Astrocyte of the spinal cord (primary cell): ENCODE data around the gene CTSA.

Experiments
- DNase-seq: peaks from one replicate; pipeline ENCODE4 v3.0.0; 2011; ENCODE audit warnings: low read depth, low spot score
- H3K4me3 ChIP-seq: 2 replicates; pipeline ENCODE4 v1.5.1; 2011; ENCODE audit warnings: low read depth, mild to moderate bottlenecking, low read length, moderate library complexity
- in situ Hi-C: cut with HindIII; loops from 2 replicates; pipeline ENCODE4 v1.10.0; 2017; ENCODE audit warnings: low sequenced_read_pairs
- TF ChIP-seq, protein P1 (sequence below): IDR thresholded peaks from 2 replicates; pipeline ENCODE4 v1.5.1; 2012; ENCODE audit warnings: low read depth, mild to moderate bottlenecking, low read length, inconsistent platforms

Gene CTSA

DNA sequence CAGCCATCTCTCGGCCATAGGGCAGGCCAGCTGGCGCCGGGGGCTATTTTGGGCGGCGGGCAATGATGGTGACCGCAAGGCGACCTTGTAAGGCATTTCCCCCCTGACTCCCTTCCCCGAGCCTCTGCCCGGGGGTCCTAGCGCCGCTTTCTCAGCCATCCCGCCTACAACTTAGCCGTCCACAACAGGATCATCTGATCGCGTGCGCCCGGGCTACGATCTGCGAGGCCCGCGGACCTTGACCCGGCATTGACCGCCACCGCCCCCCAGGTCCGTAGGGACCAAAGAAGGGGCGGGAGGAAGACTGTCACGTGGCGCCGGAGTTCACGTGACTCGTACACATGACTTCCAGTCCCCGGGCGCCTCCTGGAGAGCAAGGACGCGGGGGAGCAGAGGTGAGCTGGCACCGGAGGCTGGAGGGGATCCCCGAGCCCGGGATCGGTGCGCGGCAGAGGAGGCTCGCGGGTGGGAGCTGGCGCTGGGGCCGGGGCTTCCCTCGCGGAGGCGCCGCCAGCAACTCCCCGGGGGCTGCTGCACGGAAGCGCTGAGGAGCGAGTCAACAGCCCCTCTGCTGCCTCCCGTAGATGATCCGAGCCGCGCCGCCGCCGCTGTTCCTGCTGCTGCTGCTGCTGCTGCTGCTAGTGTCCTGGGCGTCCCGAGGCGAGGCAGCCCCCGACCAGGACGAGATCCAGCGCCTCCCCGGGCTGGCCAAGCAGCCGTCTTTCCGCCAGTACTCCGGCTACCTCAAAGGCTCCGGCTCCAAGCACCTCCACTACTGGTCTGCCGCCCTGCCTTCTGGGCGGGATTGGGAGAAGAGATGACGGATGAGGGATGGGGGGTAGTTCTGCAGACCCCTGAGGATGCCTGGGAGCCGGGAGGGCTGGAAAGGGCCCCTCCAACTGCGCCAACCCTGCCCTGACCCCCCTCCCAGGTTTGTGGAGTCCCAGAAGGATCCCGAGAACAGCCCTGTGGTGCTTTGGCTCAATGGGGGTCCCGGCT, at the start of gene CTSA, which contains the start of gene NEURL2:
TSS of gene CTSA (plus strand) at position 351 of the 999 bp plus-strand sequence. CDS start at position 585, 234 bp downstream.
TSS of gene NEURL2 (minus strand) at position 224 of the 999 bp plus-strand sequence. CDS start at position 7, 217 bp downstream.
- peak; percentile 90 for DNase-seq
- in situ Hi-C loops: no loop called here
- peak within 1 kb of the TSS; percentile 80 for H3K4me3 ChIP-seq
- TF ChIP-seq, protein P1, sequence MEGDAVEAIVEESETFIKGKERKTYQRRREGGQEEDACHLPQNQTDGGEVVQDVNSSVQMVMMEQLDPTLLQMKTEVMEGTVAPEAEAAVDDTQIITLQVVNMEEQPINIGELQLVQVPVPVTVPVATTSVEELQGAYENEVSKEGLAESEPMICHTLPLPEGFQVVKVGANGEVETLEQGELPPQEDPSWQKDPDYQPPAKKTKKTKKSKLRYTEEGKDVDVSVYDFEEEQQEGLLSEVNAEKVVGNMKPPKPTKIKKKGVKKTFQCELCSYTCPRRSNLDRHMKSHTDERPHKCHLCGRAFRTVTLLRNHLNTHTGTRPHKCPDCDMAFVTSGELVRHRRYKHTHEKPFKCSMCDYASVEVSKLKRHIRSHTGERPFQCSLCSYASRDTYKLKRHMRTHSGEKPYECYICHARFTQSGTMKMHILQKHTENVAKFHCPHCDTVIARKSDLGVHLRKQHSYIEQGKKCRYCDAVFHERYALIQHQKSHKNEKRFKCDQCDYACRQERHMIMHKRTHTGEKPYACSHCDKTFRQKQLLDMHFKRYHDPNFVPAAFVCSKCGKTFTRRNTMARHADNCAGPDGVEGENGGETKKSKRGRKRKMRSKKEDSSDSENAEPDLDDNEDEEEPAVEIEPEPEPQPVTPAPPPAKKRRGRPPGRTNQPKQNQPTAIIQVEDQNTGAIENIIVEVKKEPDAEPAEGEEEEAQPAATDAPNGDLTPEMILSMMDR: no peak

DNA sequence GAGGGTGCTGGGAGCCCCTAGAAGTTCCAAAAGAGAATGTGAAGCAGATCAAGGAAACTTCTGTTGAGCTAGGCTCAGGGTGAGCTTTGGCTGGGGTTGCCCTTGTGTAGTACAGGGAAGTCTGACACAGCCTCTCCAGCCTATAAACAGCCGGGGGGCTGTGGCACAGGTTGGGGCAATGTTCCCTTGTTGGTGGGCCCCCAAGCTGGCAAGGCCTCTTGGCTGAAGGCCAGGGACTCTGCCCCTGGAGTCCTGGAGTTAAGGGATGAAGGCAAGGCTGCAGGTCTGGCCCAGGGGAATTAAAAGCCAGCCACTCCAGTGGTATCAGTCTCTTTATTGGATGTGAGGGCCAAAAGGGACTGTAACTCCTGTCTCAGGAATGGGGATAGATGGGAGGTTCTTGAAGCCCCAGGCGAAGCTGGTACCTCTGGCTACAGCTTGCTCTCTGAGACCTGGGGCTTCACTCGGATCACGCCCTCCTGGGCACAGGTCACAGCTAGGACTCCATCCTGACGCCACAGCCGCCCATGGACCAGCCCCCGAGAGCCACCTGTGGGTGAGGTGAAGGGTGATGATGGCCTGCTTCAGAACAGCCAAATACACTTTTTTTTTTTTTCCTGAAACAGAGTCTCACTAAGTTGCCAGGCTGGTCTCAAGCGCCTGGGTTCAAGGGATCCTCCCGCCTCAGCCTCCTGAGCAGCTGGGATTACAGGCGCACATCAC, 49.6 kb upstream of the CTSA start:
- H3K4me3 ChIP-seq: no peak overlapping the region
- TF ChIP-seq, protein P1: no peak
- no peak for DNase-seq
- in situ Hi-C loops: no loop called here

DNA sequence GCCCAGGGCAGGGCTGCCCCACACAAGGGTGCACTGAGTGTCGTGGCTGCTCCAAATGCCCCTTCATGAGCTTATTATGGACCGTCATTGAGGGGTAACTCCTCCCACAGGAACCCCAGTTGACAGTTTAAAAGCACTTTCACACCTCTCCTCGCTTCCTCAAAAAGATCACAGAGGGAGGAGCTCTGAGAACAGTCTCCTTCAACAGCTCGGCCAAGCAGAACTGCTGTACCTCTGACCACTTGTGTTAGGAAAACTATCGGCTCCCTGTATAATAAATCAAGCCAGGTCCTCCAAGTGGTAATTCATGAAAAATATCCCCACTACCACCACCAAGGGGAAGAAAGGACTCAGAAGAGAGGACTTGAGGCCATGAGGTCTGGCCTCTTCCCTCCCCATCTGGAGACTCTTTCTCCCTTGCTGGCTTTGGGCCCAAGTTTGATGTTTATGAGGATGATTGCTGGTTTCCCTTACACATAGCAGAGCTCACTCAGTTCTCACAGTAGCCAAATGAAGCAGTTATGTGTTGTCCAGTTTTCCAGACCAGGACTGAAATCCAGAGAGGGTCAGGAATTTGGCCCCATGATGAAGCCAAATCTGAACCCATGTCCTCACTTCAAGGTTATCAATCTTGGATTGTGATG, 48.8 kb upstream of the CTSA start:
- DNase-seq: no peak

DNA sequence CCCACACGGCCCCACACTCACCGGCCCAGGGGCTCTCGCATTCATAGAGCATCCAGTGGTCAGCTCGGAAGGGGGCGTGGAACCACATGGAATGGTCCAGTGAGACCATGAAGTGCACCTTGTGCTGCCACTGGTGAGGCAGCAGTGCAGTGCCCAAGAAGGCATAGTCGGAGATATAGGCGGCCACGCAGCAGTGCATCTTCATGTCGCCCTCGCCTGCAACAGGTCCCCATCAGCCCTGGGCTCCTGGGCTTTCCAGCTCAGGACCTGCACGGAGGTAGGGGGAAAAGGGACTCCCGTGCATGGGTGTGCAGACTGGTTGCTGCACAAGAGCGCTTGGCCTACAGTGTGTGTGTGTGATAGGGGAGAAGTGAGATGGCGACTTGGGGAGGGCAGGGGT, 47.6 kb upstream of the CTSA start:
- no peak overlapping the region for H3K4me3 ChIP-seq
- in situ Hi-C loops: no loop called here
- DNase-seq: no peak
- TF ChIP-seq, protein P1: no peak

More for the DNA sequence above, 48.8 kb upstream of the CTSA start:
- in situ Hi-C loops: no loop called here
- TF ChIP-seq, protein P1: no peak
- H3K4me3 ChIP-seq: no peak overlapping the region

DNA sequence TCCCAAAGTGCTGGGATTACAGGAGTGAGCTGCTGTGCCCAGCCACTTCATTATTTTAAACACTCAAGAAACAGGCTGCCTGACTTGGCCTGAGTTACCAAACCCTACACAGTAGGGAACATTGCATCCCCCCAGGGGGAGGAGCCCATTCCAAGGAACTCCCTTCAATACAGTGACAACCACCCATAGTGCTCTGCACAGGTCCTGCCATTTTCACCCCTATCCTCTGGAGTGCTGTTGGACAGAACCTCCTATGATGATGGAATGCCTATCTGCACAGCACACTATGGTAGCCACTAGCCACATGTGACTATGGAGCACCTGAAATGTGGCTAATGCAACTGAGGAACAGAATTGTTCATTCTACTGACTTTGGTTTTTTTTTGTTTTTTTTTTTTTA, 45.7 kb upstream of the CTSA start:
- in situ Hi-C loops: no loop called here
- TF ChIP-seq, protein P1: no peak
- H3K4me3 ChIP-seq: no peak overlapping the region
- no peak for DNase-seq

DNA sequence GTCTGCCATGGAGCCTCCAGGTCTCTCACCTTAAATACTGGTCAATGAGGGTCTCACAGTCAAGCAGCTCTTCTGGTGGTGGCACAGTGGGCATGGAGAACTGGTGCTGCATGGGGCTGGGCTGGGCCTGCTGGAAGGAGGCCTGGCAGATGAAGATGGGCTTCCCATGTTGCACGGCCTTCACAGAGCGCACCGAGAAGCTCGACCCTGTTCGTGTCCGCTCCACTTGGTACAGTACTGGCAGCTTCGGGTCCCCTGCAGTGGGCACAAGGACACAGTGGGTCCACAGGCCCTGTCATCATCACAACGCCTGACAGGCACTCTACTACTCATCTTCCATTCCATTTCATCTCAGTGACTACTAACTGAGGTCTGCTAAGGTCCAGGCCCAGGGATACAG, 42.7 kb upstream of the CTSA start:
- TF ChIP-seq, protein P1: no peak
- H3K4me3 ChIP-seq: no peak overlapping the region
- in situ Hi-C loops: no loop called here
- no peak for DNase-seq
